Liver (tissue), 9 donors: Measurements from ENCODE around the gene UGT1A6. TPM values are rescaled to one million over a fixed set of nuclear protein-coding genes. Genes with fewer than 3 reads are reported as not detected.
A peak's percentile ranks its signal among the peaks of the same experiment; 100 is the strongest.

Experiments used
- DNase-seq: peaks from one replicate; pipeline ENCODE4 v3.0.0-alpha.2; 2017; ENCODE audit warnings: low spot score
- H3K27ac ChIP-seq, 2 donors: one replicate each; pipeline ENCODE4 v1.7.0; 2013; ENCODE audit warnings: inconsistent platforms in 2 of 2, low read length in 2 of 2, control low read depth in 1 of 2, low read depth in 1 of 2, mild to moderate bottlenecking in 1 of 2
- H3K27me3 ChIP-seq, 4 donors: one replicate each; pipeline versions ENCODE4 v1.6.1 to v1.7.0; 2013; ENCODE audit warnings: low read length in 3 of 4, inconsistent platforms in 1 of 4, mild to moderate bottlenecking in 1 of 4, moderate library complexity in 1 of 4; ENCODE audit not compliant: control insufficient read depth in 4 of 4, insufficient read depth in 4 of 4
- H3K36me3 ChIP-seq, 4 donors: one replicate each; pipeline versions ENCODE4 v1.6.1 to v1.7.0; 2013; ENCODE audit warnings: low read length in 3 of 4, mild to moderate bottlenecking in 3 of 4, low read depth in 1 of 4, moderate library complexity in 1 of 4; ENCODE audit not compliant: control insufficient read depth in 4 of 4, insufficient read depth in 3 of 4
- H3K4me1 ChIP-seq, 4 donors: one replicate each; pipeline versions ENCODE4 v1.6.1 to v1.7.0; 2013; ENCODE audit warnings: low read length in 3 of 4, mild to moderate bottlenecking in 3 of 4, moderate library complexity in 1 of 4; ENCODE audit not compliant: control insufficient read depth in 4 of 4, insufficient read depth in 4 of 4
- H3K4me3 ChIP-seq, 3 donors: one replicate each; pipeline versions ENCODE4 v1.6.1 to v1.7.0; 2013; ENCODE audit warnings: low read length in 3 of 3, control low read depth in 1 of 3, low read depth in 1 of 3, mild to moderate bottlenecking in 1 of 3
- H3K9ac ChIP-seq, 2 donors: one replicate each; pipeline ENCODE4 v1.7.0; 2013; ENCODE audit warnings: low read length in 2 of 2, mild to moderate bottlenecking in 2 of 2, moderate library complexity in 2 of 2, control low read depth in 1 of 2, low read depth in 1 of 2
- H3K9me3 ChIP-seq, 4 donors: one replicate each; pipeline versions ENCODE4 v1.6.1 to v1.7.0; 2013; ENCODE audit warnings: low read length in 3 of 4; ENCODE audit not compliant: control insufficient read depth in 4 of 4
- ATF3 ChIP-seq: IDR thresholded peaks from 2 replicates; pipeline ENCODE4 v1.6.1; 2016; ENCODE audit warnings: antibody characterized with exemption
- CTCF ChIP-seq: fragments of 150-350 bp; IDR thresholded peaks from 2 replicates; pipeline ENCODE4 v1.5.1; 2017; ENCODE audit warnings: improper control_type of control experiment, low read depth, low read length; ENCODE audit not compliant: missing input control
- EGR1 ChIP-seq, 2 donors: IDR thresholded peaks; 2 replicates each; pipeline ENCODE4 v1.6.1; 2016 to 2018; ENCODE audit warnings: antibody characterized with exemption in 2 of 2, low read depth in 2 of 2
- FOXA1 ChIP-seq: IDR thresholded peaks from 2 replicates; pipeline ENCODE4 v1.6.1; 2016; ENCODE audit warnings: antibody characterized with exemption
- FOXA2 ChIP-seq: IDR thresholded peaks from 2 replicates; pipeline ENCODE4 v1.6.1; 2016; ENCODE audit warnings: antibody characterized with exemption
- GABPA ChIP-seq, 2 donors: IDR thresholded peaks in 1 of 2; conservative IDR thresholded peaks in 1 of 2; 2 replicates each; pipeline ENCODE4 v1.6.1; 2016; ENCODE audit warnings: antibody characterized with exemption in 2 of 2, mild to moderate bottlenecking in 1 of 2, moderate library complexity in 1 of 2
- HNF4A ChIP-seq, 2 donors: conservative IDR thresholded peaks; 2 replicates each; pipeline ENCODE4 v1.6.1; 2016; ENCODE audit warnings: antibody characterized with exemption in 2 of 2, mild to moderate bottlenecking in 2 of 2
- HNF4G ChIP-seq: IDR thresholded peaks from 2 replicates; pipeline ENCODE4 v1.6.1; 2016; ENCODE audit warnings: antibody characterized with exemption
- JUND ChIP-seq, 2 donors: IDR thresholded peaks; 2 replicates each; pipeline ENCODE4 v1.6.1; 2016; ENCODE audit warnings: antibody characterized with exemption in 2 of 2
- MAX ChIP-seq: IDR thresholded peaks from 2 replicates; pipeline ENCODE4 v1.6.1; 2016; ENCODE audit warnings: antibody characterized with exemption
- NR2F2 ChIP-seq: IDR thresholded peaks from 2 replicates; pipeline ENCODE4 v1.6.1; 2016; ENCODE audit warnings: antibody characterized with exemption
- RAD21 ChIP-seq, 2 donors: IDR thresholded peaks; 2 replicates each; pipeline ENCODE4 v1.6.1; 2016; ENCODE audit warnings: antibody characterized with exemption in 2 of 2, mild to moderate bottlenecking in 2 of 2
- REST ChIP-seq: IDR thresholded peaks from 2 replicates; pipeline ENCODE4 v1.6.1; 2016; ENCODE audit warnings: antibody characterized with exemption, mild to moderate bottlenecking
- RXRA ChIP-seq, 2 donors: IDR thresholded peaks; 2 replicates each; pipeline ENCODE4 v1.6.1; 2017 to 2018; ENCODE audit warnings: antibody characterized with exemption in 2 of 2, mild to moderate bottlenecking in 1 of 2
- SP1 ChIP-seq: IDR thresholded peaks from 2 replicates; pipeline ENCODE4 v1.6.1; 2018; ENCODE audit warnings: antibody characterized with exemption, mild to moderate bottlenecking
- TAF1 ChIP-seq: conservative IDR thresholded peaks from 2 replicates; pipeline ENCODE4 v1.6.1; 2016; ENCODE audit warnings: antibody characterized with exemption, mild to moderate bottlenecking
- YY1 ChIP-seq: IDR thresholded peaks from 2 replicates; pipeline ENCODE4 v1.6.1; 2016; ENCODE audit warnings: antibody characterized with exemption, mild to moderate bottlenecking
- ZBTB33 ChIP-seq: IDR thresholded peaks from 2 replicates; pipeline ENCODE4 v1.6.1; 2016; ENCODE audit warnings: antibody characterized with exemption
- WGBS: extraction: QIAGEN DNeasy Blood & Tissue Kit; methylation state at CpG from one replicate; pipeline ENCODE4 v1.1.7; 2013; 5-methylcytosine and 5-hydroxymethylcytosine counted together
- polyA plus RNA-seq, 2 donors: library from polyadenylated mRNA; stranded (reverse) in 1 of 2; unstranded in 1 of 2; fragments of 200-250 nt in 1 of 2; fragments of >200 nt in 1 of 2; fragmentation: Nextera tagmentation in 1 of 2; extraction: Ambion mirVana in 1 of 2; gene quantifications; one replicate each; pipeline versions ENCODE4 v1.2.1 to v1.2.3, GENCODE V29; 2013 to 2015
- total RNA-seq, 2 donors: library from RNA; depleted of rRNA; stranded (reverse); fragments of >200 nt; gene quantifications; one replicate each; pipeline ENCODE4 v1.2.3, GENCODE V29; 2014
- donor health status: healthy.
- donor health status: healthy.
- donor health status: healthy.
- donor health status: healthy.
- donor health status: healthy.

UGT1A6 gene
- total and polyA plus RNA-seq, 4 donors = 33.4 to 103 (median 46.5) TPM; not detected in 1

GRCh38 chr2:233698740-233699139 lies 6.0 kb downstream of the UGT1A6 start:
- 88% methylated on average over 4 of the region's 4 CpGs for WGBS
- Histone ChIP-seq H3K27ac (peak overlapping the region in 1 of 2 donors; percentile 13), H3K36me3 (no peaks in the 10 kb centered on the region), H3K27me3 (no peaks in the 10 kb centered on the region), H3K9me3 (no peaks in the 10 kb centered on the region), H3K4me3 (no peak overlapping the region), H3K9ac (no peak overlapping the region), H3K4me1 (peaks cover 6 to 47% (median 26%) of the 10 kb centered on the region in 4 donors)
- no peak for DNase-seq
- no peak for TF ChIP-seq CTCF

GRCh38 chr2:233699424-233700027 lies 6.8 kb downstream of the UGT1A6 start:
- Histone ChIP-seq H3K9me3 (no peaks in the 10 kb centered on the region), H3K27ac (peak overlapping the region; percentile 83), H3K27me3 (no peaks in the 10 kb centered on the region), H3K4me1 (peaks cover 6 to 40% (median 20%) of the 10 kb centered on the region in 4 donors), H3K9ac (no peak overlapping the region), H3K36me3 (no peaks in the 10 kb centered on the region), H3K4me3 (no peak overlapping the region)
- no peak for DNase-seq
- WGBS = 71% methylated on average over 8 of the region's 8 CpGs
- TF ChIP-seq RAD21 (IDR thresholded peaks at IDR 0.05) (no peak), ATF3 (no peak), FOXA1 (no peak), NR2F2 (no peak), ZBTB33 (no peak), MAX (no peak), REST (no peak), CTCF (no peak), HNF4A (conservative IDR thresholded peaks at IDR 0.05) (no peak), YY1 (no peak), HNF4G (no peak), RXRA (IDR thresholded peaks at IDR 0.05) (no peak), EGR1 (IDR thresholded peaks at IDR 0.05; ENCODE audit: low read depth in 2 of 2) (no peak), JUND (IDR thresholded peaks at IDR 0.05) (no peak), GABPA (IDR thresholded peaks at IDR 0.05 in 1 of 2, conservative IDR thresholded peaks at IDR 0.05 in 1 of 2) (no peak), TAF1 (no peak), SP1 (no peak), FOXA2 (no peak)
